PFSK-1 (cell line): ENCODE measurements around the gene IKBIP.

Experiments
- POLR2AphosphoS5 ChIP-seq: IDR thresholded peaks from 2 replicates; pipeline ENCODE4 v1.6.1; 2012; ENCODE audit warnings: low read depth, mild to moderate bottlenecking, control low read depth, low read length, moderate library complexity
- SIN3A ChIP-seq: IDR thresholded peaks from 2 replicates; pipeline ENCODE4 v1.6.1; 2012; ENCODE audit warnings: mild to moderate bottlenecking, low read length, moderate library complexity, borderline replicate concordance; ENCODE audit not compliant: insufficient read depth
- TAF1 ChIP-seq: IDR thresholded peaks from 2 replicates; pipeline ENCODE4 v1.6.1; 2012; ENCODE audit warnings: low read length, control low read depth, borderline replicate concordance; ENCODE audit not compliant: insufficient read depth
- TF ChIP-seq, protein P1 (sequence below), 2 experiments: IDR thresholded peaks; 2 replicates each; pipeline versions ENCODE4 v1.6.1 to v1.8.0; 2011 to 2012; ENCODE audit warnings: low read depth in 2 of 2, low read length in 2 of 2, control low read depth in 1 of 2, inconsistent platforms in 1 of 2, mild to moderate bottlenecking in 1 of 2, moderate library complexity in 1 of 2; ENCODE audit not compliant: insufficient read depth in 1 of 2

DNA sequence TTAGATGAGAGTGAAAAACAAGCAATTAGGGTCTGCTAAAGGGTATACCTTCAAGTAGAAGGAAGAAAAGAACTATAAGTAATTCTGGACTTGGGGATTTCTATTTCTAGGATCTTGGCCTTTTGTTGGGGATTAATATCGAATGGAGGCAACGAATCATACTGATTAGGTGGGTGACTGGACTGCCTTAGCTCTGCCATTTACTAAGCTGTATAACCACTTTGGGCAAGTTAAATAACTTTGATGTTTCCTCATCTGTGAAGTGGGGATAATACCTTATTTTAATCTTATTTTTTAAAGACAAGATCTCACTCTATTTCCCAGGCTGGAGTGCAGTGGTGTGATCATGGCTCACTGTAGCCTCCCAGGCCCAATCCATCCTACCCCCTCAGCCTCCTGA lies 6.6 kb downstream of the IKBIP start:
- TF ChIP-seq, protein P1, sequence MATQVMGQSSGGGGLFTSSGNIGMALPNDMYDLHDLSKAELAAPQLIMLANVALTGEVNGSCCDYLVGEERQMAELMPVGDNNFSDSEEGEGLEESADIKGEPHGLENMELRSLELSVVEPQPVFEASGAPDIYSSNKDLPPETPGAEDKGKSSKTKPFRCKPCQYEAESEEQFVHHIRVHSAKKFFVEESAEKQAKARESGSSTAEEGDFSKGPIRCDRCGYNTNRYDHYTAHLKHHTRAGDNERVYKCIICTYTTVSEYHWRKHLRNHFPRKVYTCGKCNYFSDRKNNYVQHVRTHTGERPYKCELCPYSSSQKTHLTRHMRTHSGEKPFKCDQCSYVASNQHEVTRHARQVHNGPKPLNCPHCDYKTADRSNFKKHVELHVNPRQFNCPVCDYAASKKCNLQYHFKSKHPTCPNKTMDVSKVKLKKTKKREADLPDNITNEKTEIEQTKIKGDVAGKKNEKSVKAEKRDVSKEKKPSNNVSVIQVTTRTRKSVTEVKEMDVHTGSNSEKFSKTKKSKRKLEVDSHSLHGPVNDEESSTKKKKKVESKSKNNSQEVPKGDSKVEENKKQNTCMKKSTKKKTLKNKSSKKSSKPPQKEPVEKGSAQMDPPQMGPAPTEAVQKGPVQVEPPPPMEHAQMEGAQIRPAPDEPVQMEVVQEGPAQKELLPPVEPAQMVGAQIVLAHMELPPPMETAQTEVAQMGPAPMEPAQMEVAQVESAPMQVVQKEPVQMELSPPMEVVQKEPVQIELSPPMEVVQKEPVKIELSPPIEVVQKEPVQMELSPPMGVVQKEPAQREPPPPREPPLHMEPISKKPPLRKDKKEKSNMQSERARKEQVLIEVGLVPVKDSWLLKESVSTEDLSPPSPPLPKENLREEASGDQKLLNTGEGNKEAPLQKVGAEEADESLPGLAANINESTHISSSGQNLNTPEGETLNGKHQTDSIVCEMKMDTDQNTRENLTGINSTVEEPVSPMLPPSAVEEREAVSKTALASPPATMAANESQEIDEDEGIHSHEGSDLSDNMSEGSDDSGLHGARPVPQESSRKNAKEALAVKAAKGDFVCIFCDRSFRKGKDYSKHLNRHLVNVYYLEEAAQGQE (IDR thresholded peaks at IDR 0.05; ENCODE audit: insufficient read depth in 1 of 2, low read depth in 2 of 2, low read length in 2 of 2), result no peak
- TF ChIP-seq POLR2AphosphoS5, result no peak
- TF ChIP-seq SIN3A, result no peak
- TF ChIP-seq TAF1, result no peak
